Dedifferentiated amniotic fluid mesenchymal stem cell (primary cell): Measurements from ENCODE around the gene HIBADH.

Experiments
- DNase-seq: peaks from one replicate; pipeline ENCODE4 v3.0.0-alpha.2; 2016; ENCODE audit errors: extremely low spot score

HIBADH gene

DNA sequence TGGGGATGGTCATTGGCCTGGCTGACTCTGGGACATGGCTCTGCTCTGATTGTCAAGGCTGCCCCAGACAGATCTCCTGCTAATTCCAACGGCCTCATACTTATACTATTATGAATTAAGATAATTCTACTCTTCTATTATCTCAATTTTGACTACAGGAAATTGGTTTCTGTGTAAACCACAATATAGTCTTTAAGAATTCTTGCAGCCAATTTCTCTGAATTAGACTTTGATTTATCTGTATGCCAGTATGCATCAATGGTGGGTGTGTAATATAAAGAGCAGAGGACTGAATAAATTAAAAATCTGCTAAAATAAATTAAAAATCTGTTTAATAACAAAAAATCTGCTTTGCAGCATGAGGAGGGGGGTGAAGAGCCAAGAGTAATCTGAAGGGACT, 27.0 kb downstream of the HIBADH start:
- DNase-seq = no peak

DNA sequence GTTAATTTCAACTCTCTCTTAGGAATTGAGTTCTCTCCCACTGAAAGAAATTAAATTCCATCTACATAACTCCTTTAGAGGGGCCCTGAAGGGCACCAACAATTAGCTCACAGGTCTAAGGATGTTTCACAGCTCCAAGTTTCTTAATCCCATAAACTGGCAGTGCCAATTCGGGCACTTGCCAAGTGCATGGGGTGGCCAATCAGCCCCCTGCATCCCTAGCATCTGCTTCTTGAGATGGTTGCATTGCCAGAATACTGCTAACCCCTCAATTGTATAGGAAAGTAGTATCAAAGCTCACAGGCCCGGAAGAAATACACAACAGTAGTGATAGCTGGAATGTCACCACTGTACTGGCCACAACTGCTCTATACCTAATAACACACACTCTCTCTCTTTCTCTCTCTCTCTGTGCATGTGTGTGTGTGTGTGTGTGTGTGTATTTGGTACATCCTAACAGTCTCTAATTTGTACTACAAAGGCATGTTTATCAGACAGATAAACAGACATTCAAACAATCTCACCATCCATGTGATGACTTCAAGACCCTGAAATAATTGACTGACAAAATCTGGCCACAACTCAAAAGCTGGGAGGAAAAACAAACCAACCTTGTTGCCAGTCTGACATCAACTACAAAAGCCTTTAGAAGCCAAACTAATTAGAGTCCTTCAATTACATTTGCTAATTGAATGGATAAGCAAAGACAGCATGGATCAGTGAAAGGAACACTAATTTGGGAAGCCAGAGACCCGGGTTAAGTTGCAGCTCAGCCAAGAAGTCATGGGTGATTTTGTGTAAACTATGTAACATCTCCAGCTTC, 27.8 kb downstream of the HIBADH start:
- DNase-seq = no peak

DNA sequence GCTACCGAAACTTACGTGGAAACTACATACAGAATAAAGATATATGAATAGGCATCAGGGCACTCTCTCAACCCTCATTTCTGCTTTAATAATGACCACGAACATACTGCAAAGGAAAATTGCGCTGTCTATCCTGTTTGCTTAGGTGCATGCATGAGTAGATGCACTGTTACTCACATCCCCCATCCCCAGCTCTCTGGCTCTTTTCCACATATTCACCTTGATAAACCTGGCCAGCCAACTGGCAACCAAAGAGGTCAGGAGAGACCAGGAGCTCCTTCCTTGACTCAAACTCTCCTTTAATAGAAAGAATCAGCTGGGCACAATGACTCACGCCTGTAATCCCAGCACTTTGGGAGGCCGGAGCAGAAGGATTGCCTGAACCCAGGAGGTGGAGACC, 29.6 kb downstream of the HIBADH start:
- DNase-seq = no peak

- DNase-seq = no peak
These were observed 31.3 kb downstream of the HIBADH start for GRCh38 chr7:27631391-27631790.

DNA sequence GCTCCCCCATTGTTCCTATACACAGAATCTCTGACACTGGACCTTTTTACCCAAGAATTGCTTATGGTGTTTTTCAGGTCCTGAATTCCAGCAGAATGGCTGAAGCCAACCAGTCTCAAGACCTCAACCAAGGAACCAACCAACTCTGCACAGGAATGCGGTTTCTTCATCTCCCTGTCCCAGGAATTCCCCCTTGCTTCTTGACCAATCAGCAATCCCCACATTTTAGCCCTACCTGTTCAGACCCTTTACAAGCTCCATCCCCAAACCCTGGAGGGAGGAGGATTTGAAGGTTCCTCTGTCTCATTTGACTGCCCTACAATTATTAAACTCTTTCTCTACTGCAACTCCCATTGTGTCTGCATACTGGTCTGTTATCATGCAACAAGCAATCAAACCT, 35.5 kb downstream of the HIBADH start:
- DNase-seq = no peak

DNA sequence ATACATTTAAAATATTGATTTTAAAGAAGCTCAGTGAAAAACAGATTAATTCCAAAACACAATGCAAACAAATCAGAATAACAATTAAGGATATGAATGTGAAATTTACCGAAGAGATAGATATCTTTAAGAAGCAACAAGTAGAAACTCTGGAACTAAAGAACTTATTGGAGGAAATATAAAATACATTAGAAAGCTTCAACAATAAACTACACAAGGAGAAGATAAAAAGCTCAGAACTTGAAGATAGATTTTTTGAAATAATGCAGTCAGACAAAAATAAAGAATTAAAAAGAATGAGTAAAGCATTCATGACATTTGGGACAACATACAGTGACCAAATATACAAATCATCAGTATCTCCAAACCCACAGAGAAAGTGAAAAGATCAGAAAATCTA, 43.2 kb downstream of the HIBADH start:
- DNase-seq = no peak

GRCh38 chr7:27617651-27618381, 44.9 kb downstream of the HIBADH start:
- DNase-seq = no peak

DNA sequence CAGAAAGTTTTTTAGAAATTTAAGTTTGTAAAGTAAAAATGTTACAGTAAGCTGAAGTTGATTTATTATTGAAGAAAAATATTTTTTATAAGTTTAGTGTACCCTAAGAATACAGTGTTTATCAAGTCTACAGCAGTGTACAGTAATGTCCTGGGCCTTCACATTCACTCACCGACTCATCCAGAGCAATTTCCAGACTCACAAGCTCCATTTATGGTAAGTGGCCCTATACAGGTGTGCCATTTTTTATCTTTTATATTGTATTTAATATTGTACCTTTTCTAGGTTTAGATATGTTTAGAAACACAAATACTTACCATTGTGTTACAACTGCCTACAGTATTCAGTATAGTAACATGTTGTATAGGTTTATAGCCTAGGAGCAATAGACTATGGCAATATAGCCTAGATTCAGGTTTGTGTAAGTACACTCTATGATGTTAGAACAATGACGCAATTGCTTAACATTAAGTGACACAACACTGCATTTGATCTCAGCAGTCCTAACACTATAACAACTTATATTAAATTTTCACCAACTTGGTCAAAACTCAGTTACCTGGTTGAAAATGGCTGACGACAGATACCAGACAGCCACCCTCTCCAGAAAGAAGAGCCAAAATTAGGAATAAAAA, 45.7 kb downstream of the HIBADH start:
- no peak for DNase-seq

- no peak for DNase-seq
These were observed 46.5 kb downstream of the HIBADH start for GRCh38 chr7:27616186-27616491.

- no peak for DNase-seq
These were observed 47.1 kb downstream of the HIBADH start for GRCh38 chr7:27615420-27616185.

DNA sequence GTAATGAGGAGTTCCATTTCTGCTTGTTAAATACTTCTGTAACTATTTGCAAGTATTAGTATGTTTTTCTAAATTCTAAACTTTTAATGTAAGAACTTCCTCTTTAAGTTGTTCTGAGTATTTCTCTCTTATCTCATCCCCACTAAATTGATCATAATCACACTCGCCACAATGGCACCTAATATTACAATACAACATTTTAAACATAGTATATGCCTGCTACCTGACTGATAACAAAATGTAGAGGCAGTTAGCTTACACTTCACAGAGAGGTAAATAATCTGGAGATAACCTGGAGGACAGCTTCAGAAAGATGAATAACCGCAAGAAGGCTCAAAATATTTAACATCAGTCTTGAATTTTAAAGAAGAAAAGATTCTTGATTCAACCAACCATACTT, 48.6 kb downstream of the HIBADH start:
- DNase-seq = no peak

- DNase-seq = no peak
These were observed 51.6 kb downstream of the HIBADH start for GRCh38 chr7:27611059-27611458.

GRCh38 chr7:27608776-27609495, 53.7 kb downstream of the HIBADH start:
- no peak for DNase-seq

DNA sequence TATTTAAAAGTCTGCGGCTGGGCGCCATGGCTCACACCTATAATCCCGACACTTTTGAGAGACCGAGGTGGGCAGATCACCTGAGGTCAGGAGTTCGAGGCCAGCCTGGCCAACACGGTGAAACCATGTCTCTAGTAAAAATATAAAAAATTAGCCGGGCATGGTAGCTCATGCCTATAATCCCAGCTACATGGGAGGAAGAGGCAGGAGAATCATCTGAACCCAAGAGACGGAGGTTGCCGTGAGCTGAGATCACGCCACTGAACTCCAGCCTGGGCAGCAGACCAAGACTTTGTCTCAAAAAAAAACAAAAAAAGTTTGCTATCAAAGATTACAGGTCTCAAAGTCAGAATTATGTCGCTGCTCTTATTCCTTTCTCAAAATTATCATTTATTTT, 55.5 kb downstream of the HIBADH start:
- no peak for DNase-seq

DNA sequence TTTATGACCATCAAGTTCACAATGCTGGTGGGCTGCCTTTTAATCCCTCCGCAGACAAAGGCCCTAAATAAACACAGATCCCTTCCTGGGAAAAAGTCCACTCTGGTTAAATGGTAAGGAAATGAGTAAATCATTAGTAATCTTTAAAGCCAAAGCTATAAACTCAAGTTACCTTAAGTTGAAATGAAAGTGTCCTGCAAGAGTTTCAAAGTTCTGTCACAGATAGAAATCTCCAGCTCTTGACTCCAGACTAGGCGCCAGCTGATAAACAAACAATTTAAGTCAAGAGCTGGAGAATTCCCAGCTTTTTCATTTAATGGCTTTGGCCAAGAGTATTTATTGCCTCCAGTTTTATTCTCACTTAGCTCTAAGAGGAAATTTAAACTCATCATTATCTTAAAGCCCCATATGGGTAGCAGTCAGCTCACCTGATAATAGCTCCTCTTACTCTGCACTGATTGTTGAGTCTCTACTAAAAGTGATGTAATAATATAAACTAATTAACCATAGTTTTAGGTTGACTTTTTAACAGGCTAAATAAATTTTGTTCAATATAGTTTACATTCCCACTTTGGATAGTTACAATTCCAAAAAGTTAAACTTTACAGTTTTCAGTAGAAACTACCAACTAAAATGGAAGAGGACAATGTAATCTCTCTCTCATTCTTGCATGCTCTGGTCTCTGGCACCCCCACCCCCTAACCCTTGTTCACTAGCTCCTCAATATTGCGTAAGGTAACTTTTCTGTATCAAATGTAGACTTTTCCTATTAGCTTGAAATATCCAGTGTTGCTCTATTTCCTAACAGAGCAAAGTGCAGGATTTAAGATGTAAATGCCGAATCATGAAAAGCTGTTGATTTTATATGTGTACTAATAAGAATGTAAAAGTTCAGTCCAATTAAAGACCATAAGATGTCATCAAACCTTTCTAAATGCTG, 56.1 kb downstream of the HIBADH start:
- no peak for DNase-seq

- no peak for DNase-seq
These were observed 56.9 kb downstream of the HIBADH start for GRCh38 chr7:27605689-27606269.

- DNase-seq = no peak
These were observed 57.4 kb downstream of the HIBADH start for GRCh38 chr7:27605283-27605682.

DNA sequence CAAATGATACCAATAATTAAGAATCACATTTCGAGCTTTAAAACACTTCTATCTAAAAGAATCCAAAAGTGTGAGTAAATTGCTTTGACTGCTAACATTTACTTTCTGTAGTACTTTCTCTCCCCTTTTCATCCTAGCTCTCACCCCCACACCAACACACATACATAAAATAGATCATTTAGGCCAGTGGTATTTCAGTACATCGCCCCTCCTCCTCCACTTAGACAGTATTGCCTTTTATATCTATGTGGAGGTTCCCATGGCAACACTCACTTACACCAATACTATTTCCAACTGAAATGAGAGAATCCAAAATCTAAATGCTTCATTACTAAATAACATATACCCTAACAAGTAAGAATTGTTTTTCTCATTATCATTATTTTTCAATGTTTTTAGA, 58.9 kb downstream of the HIBADH start:
- DNase-seq = no peak

DNA sequence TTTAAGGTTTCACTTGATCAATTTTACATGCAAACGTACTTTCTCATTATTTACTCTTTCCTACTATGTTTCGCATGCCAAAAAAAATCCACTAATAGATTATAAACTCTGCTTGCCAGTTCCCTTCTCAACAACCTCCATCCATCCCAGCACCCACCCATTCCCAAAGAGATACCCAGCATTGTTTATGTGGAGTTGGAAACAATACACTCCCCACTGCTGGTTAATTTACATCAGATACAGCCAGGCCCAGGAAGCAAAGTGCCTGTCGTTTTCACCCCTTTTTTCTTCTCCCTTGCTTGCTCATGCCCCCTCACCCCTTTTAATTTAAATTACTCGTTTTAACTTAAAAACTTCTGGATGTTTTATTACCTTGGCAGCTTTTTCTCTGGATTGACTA, 59.9 kb downstream of the HIBADH start:
- DNase-seq = no peak

DNA sequence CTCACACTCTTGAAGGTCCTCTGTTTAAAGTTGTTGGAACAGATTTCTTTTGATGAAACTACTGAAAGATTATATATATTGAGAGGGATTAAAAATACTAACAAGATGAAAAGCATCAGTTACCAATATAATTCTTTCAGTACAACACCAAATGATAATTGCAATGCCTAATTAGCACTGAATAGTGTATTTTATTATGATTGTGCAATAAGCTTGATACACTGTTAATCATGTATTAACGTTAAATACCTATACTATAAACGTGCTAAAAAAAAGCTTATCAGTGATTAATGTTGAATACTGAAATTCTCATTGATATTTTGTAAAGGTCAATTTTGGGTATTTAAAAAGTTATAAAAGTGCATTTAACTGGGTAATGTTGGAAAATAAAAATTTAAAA, 61.5 kb downstream of the HIBADH start:
- DNase-seq = no peak
